HG03520 (cell line): ENCODE data around the gene DCTN4.
A peak's percentile ranks its signal among the peaks of the same experiment; 100 is the strongest.
"Not testable (repeated sequence)": the region's sequence is repeated elsewhere in the genome, so short reads cannot be mapped to it uniquely, and the experiment has no call there.

ENCODE experiments used
- ATAC-seq: cut with Tn5 transposase; IDR thresholded peaks from one replicate; pipeline ENCODE4 v1.9.1; 2021; ENCODE audit warnings: mild to moderate bottlenecking, moderate library complexity; ENCODE audit not compliant: unreplicated experiment

DCTN4 gene

DNA sequence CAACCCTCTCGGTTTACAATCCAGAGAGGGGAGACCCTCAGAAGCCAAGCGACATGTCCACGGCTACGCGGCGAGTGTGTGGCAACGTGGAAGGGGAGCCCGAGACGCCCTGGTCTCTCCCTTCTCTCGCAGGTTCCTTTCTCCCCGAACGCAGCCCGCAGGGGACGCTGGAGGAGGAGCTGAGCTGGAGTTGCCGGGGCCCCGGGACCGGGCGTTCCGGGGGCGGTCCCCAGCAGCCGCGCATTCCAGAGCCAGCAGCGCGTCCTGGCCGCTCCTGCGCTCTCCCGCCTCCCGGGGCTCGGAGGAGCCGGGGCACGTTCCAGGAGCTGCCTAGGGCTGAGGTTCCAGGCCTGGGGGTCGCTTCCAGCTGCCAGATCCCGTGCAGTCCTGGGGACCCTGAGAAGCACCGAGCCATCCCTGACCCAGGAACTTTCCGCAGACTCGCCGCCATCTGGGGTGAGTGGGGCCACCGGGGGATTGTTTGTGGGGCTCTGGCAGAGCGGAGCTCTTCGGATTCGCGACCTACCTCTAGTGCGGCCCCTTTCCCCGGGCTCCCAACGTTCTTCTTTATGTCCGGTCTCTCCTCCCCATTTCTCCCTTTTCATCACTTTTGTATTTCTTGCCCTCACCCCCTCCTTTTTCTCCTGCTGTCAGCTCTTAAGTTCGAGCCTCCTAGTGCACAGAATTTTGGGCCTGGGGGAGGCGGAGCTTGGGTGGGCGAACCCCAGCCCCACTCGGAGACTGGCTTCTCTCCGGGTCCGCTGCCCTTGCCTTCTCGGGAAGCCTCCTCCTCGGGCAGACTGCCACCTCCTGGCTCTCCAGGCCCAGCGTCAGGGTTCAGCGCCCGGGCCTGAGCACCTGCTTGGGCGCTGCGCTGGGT, 19.9 kb upstream of the DCTN4 start, which contains the start of gene SMIM3:
SMIM3 (plus strand) TSS at position 241 of the 880 bp plus-strand sequence. CDS start 16,684 bp downstream, outside the sequence.
- ATAC-seq, result no peak

DNA sequence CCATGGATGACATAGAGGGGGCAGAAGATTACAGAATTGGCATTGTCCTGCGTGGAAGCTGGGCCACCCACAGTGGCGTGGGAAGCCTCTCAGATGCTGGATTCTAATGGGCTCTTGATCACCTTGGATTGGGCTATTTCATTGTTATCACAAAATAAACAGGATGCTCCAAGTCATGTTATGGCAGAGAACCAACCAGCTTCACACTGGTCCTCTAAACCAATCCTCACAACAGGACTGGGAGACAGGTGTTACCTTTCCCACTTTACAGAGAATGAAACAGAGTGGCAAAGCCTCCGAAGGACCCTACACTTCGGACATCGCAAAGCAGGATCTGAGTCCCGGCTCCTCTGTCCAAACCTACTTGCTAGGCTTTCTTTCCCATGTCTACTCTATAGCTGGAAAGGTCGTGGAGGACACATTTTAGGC, 19.3 kb upstream of the DCTN4 start:
- no peak for ATAC-seq

DNA sequence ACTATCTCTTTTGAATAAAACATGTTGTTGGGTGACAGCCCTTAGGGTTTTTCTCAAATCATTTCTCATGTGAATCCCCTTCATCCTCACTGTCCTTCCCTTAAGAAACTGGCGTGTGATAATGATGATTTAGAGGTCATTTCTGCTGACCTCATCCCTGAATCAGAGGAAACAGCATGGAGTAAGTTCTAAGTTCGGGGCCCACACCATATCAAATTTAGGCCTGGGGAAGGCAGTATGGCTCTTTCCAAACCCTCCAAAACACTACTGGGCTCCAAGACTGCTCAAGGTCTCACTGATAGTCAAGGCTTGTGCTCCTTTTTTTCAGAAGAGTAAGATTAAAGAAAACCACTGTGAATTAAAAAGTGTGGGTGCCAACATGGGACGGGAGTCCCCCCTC, 18.9 kb upstream of the DCTN4 start:
- ATAC-seq, result no peak

DNA sequence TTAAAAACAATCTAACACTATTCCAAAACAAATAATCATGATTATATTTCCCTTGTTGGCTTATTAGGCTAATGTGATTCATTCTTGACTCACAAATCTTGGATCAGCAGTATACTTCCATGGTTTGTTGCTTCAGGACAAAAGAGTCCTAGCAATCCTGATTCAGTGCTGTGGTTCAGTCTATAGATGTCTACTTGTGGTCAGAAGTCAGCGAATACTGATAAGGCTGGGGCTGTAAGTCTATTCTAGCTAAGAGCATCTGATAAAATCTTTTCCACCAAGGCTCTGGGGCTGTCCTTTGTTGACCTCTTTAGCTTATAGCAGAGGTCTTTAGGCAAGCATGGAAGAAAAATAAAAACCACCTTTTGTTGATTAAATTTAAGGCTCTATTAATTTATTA, 15.3 kb upstream of the DCTN4 start:
- no peak for ATAC-seq

DNA sequence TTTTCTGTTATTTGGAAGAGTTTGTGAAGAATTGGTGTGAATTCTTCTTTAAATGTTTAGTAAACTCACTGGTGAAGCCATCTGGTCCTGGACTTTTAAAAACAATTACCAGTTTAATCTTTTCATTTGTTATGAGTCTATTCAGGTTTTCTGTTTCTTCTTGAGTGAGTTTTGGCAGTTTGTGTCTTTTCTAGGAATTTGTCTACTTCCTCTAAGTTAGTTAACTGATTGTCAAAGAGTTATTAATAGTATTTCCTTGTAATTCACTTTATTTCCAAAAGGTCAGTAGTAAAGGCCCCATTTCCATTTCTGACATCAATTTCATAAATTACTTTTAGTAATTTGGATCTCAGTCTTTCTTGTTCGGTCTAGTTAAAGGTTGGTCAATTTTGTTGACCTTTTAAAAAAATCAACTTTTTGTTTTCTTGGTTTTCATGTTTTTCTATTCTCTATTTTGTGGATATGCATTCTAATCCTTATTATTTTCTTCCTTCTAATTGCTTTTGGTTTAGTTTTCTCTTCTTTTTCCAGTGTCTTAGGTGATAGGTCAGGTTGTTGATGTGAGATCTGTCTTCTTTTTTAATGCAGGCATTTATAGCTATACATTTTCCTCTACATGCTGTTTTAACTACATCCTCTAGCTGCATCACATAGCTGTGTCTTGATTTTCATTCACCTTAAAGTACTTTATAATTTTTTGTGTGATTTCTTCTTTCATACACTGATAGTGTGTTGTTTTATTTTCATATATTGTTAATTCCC, 12.4 kb upstream of the DCTN4 start:
- ATAC-seq, result no peak

DNA sequence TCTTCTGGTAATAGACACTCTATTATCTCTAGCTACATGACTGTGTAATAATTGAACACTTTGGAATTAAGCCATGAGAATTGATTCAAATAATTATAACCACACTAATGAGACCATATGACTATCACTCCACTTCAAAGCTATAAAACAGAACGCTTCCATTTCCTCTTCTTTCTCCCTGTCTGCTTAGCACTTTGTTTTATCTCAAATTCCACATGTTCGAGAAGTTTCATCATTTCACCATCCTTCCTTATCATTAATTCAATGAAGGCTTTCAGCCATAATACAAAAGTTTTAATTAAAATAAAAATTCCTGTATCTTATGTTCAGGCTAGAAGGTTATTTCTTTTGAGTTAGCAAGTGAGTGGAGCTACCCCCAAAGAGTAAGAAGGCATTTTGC, 7.4 kb upstream of the DCTN4 start:
- no peak for ATAC-seq

DNA sequence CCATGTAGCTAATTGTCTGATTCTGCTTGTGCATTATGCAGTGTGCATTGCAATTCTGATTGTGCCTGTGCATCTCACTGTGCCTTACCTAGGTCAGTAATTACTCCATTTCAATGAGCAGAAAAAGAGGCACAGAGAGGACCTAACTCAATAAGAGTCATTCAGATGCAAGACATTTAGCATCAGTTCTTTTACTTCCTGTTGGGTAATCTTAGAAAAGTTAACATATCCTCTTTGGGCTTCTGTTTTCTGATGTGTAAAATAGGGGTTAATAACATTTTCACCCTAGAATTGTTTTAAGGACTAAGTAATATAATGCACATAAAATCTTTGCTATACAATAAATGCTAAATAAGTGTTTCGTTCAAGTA, 7.0 kb upstream of the DCTN4 start:
- ATAC-seq, result no peak

DNA sequence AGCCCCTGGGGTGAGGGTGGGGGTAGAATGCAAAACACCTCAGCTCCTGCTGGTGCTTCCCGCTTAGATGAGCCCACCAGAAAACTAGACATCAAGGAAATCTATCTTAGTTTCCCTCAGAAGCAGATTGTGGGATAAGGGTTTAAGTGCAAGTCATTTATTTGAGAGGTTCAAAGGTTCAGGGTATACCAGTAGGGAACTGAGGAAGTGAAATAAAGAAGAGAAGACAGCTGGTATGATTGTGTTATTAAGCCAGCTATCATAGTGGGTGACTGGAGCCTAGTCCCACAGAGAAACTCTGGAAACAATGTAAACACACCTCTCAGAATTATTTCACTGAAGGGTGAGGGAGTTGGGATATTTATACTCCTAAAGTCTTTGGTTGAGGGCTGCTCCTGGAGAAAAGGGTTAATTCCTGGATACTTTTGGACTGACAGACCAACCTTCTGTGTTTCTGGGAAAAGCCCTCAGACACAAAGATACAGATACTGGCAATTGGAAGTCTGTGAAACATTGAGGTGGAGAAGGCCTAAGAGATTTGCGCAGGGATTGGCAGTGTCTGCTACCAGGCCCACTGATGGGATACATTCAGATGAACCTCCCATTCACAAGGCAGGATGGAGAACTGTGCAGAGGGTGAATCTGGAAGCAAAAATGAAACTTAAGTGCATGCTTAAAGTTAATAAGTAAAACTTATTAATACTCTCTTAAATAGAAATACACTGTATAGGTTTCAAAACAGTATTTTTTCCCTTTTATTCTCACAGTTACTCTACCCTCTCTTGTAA, 6.4 kb upstream of the DCTN4 start:
- no peak for ATAC-seq

DNA sequence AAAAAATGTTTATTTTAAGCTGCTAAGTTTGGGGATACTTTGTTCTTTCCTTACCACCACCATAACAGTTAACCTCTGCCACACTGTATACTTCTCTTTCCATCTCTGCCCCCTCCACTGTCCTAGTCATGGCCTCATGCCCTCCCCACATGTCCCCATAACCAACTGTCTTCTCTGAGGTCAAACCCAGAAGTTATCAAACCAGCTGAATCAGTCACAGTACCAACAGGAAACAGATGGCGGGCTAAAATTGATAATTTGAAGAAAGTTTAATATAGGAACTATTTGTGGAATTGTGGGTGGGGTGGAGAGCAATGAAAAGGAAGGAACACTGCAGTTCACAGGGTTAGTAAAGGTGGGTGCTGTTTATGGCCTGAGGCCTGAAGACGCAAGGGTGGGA, 5.7 kb upstream of the DCTN4 start:
- ATAC-seq, result no peak

DNA sequence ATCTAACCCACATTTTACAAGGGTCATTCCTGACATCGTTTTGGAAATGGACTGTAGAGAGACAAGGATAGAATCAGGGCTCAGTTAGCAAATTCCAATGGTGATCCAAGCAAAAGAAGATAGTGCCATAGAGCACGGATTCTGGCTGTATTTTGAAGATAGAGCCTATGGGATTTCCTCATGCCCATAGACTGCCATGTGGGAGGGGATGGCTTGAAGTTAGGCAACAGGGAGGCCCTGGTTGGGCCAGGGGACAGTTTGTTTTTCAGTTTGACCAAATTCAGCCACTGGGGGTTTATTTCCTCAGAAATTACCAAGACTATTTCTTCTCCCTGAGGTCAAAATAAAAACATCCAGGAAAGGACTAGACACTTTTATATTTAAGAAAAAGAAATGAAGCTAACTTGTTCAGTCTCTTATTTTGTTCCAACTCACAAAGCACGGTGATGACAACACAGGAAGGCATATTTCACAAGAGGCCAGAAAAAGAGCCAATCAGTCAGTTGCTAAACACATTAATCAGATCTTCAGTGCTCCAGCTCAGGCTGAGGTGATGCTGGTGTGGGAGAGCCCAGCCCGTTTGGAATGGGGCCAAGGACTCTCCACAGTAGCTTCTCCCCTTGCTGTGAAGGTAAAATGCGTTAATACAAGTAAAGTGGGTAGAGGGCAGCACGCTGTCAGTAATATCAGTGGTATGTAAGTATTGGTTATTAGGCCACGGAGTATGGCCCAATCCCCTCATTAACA, 4.4 kb upstream of the DCTN4 start:
- ATAC-seq, result no peak

DNA sequence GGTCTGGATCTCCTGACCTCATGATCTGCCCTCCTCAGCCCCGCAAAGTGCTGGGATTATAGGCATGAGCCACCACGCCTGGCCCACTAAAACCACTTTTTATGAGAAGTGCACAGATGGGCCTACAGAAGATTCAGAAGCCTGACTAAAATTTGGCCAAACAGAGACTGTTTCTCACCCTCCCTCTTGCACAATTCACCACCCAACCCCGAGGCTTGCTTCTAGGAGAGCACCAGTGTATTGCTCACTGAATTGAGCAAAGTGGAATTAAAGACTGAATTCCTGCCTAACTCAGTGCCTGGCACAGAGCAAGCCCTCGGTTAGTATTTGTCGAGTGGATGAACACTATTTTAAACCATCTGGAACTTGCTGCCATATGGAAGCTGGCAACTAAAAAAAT, 3.4 kb upstream of the DCTN4 start:
- ATAC-seq, result no peak

DNA sequence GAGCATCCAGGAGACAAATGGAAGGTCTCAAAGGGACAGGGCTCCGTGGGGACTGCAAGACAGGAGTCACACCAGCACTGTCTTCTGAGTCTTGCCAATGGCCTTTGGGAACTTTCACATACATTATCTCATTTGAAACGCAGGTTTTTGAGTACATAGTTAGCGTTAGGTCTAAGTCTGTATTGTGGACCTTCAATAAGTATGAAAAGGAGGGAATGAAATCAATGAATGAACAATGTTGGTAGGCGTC, 442 bp upstream of the DCTN4 start:
- no peak for ATAC-seq

DNA sequence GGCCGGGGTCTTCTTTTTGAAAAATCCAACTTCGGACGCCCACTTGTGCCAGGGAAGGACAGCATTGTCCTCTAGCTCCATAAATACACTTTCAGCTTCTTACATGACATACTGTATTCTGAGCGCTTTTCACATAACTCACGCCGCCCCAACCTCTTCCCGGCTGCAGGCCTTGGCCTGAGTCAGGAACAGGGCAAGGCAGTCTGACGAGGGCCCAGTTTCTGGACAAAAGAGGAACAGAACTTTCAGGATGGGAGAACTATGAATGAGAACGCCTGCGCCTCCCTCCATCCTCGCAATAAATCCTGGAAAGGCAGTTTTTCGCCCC, 650 bp downstream of the DCTN4 start:
- ATAC-seq, result peak; percentile 11

DNA sequence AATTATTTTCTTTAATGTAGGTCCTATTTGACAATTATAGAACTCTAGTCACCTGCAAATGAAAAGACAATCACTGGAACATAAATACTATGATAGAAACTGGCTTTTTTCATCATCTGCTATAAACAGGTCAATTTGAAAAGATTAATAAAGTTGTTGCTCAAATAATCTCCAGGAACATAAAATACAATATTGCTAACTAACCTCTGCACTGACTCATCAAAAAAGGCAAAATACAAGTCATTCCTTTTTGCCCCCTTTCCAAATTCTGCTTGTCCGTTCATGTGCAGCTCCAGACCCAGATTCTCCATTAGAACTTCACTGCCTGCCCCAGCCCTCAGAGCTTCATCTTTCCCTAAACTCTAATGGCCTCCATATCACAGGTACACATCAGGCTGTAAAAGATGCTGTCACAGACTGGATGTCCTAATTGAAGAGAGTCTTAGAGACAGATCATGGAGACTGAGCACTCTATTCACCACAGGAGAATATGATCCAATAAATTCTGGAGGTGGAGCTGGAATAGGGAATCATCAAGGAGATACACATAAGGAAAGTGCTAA, 1.6 kb downstream of the DCTN4 start:
- no peak for ATAC-seq

DNA sequence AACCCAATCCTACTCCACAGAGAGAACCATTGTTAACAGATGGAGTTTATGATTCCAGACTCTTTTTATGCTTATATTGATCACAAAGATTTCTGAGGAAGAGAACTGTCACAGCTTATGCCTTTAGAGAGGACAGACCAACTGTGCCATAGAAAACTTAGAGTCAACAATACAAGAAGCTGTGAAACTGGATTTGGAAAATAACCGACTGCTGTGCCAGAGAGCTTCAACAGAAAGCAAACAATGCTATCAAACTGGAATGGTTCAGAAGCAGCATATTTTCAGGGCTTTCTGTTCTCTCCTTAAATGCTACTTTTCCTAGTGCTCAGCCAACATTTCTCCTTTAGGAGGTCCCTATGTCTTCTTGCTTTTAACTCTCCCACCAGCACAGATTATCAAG, 5.0 kb downstream of the DCTN4 start:
- ATAC-seq, result no peak

DNA sequence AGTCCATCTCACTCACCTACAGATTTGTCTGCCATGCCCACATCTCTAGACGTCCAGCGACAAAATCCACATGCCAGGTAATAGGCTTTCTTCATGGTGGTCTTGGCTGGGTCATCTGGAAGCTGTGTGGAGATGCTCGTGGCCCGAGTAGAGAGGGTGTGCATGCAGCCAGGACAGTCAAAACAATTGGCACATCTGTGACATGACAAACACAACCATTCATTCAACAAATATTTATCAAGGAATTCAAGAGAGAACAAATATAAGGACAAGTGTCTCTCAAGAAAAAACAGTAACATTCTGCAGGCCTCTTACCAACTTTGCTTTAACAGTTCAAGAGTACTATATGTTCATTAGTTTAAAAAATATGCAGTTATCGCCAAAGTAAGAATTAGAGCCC, 5.4 kb downstream of the DCTN4 start:
- ATAC-seq, result no peak

DNA sequence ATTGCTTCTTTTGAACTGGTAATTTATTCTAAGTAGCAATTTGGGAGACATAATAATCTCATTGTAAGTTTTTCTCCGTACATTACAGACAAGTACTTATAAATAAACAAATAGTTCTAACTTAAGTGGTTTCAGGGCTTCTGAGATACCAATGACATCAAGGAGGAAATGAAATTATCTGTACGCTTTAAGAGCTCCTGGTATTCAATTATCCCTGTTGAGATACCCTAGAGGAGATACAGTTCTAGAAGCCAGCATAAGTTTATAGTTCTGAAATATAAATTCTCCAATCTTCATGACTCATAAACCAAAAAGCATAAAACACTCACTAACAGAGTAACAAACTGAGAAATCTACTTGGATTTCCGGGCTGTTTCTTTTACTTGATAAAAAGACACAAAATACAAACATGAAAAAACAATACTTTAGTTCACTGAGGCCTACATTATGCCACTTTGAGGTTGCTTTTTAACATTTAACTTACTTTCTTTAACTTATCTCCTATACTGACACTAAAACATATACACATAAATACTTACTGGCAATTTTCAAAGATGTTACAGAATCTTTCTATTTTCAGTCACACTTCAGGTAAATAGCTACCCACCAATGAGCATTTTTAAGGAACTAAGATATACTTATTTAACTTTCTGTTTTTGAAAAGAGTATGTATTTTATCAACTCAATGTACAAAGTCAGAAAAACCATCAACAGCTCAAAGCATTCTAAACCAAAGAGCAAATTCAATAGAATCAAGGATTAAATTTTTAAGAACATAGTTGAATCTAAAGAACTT, 7.5 kb downstream of the DCTN4 start:
- no peak for ATAC-seq

DNA sequence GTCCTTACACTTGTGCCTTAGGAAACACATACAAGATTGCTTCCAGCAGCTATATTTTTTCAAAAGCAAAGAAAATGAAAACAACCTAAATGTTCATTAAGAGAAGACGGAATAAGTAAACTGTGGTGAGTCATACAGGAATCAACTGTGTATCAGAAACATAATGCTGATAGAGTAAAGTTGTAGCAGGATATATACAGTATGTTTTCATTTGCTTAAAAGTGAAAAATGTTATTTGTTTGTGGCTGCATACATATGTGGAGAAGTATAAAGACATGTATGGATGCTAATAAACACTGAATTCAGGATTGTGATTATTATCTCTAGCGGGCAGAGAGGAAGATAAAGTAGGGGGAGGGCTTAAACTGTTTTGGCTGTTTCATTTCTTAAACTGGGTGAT, 8.3 kb downstream of the DCTN4 start:
- no peak for ATAC-seq

DNA sequence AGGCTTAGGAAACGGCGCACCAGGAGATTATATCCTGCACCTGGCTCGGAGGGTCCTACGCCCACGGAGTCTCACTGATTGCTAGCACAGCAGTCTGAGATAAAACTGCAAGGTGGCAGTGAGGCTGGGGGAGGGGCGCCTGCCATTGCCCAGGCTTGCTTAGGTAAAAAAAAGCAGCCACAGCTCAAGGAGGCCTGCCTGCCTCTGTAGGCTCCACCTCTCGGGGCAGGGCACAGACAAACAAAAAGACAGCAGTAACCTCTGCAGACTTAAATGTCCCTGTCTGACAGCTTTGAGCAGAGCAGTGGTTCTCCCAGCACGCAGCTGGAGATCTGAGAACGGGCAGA, 15.7 kb downstream of the DCTN4 start:
- ATAC-seq, result not testable (repeated sequence)
